HG03108 (cell line): ENCODE measurements around the gene RAB11FIP4.
"Not testable (repeated sequence)": the region's sequence is repeated elsewhere in the genome, so short reads cannot be mapped to it uniquely, and the experiment has no call there.

Source experiments
- ATAC-seq: cut with Tn5 transposase; IDR thresholded peaks from one replicate; pipeline ENCODE4 v1.9.1; 2021; ENCODE audit warnings: moderate library complexity; ENCODE audit not compliant: unreplicated experiment

RAB11FIP4 gene, protein sequence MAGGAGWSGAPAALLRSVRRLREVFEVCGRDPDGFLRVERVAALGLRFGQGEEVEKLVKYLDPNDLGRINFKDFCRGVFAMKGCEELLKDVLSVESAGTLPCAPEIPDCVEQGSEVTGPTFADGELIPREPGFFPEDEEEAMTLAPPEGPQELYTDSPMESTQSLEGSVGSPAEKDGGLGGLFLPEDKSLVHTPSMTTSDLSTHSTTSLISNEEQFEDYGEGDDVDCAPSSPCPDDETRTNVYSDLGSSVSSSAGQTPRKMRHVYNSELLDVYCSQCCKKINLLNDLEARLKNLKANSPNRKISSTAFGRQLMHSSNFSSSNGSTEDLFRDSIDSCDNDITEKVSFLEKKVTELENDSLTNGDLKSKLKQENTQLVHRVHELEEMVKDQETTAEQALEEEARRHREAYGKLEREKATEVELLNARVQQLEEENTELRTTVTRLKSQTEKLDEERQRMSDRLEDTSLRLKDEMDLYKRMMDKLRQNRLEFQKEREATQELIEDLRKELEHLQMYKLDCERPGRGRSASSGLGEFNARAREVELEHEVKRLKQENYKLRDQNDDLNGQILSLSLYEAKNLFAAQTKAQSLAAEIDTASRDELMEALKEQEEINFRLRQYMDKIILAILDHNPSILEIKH

DNA sequence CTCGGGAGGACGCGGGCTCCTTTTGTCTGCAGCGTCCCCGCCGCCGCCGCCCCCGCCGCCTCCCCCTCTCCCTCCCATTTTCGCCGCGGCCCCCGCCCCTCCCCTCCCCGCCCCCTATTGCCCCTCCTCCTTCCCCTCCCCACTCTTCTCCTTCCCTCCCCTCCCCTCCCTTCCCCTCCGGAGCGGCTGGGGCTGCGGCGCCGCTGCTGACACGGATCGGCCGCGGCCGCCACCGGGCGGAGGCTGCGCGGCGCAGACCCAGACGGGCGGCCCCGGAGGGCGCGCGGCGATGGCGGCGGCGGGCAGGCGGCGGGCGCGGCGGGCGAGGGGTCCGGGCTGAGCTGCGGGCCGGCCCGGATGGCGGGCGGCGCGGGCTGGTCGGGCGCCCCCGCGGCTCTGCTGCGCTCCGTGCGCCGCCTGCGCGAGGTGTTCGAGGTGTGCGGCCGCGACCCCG lies at the start of gene RAB11FIP4:
RAB11FIP4 (plus strand) TSS at position 180 of the 454 bp plus-strand sequence; CDS start at position 358, 178 bp downstream.
- no peak for ATAC-seq

DNA sequence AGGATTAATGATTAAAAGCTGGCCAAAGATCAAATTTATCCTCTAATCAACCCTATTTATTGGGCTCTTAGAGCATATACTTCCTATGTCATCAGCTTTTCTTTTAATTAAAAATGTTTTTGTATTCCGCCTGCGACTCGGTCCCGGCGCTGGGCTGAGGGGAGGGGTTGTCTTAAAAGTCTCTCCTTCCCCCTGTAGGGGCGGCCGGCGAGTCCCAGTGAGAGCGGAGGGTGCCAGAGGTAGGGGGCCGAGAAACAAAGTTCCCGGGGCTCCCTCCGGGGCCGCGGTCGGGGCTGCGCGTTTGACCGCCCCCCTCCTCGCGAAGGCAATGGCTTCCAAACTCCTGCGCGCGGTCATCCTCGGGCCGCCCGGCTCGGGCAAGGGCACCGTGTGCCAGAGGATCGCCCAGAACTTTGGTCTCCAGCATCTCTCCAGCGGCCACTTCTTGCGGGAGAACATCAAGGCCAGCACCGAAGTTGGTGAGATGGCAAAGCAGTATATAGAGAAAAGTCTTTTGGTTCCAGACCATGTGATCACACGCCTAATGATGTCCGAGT lies 46.2 kb upstream of the RAB11FIP4 start:
- not testable (repeated sequence) for ATAC-seq

DNA sequence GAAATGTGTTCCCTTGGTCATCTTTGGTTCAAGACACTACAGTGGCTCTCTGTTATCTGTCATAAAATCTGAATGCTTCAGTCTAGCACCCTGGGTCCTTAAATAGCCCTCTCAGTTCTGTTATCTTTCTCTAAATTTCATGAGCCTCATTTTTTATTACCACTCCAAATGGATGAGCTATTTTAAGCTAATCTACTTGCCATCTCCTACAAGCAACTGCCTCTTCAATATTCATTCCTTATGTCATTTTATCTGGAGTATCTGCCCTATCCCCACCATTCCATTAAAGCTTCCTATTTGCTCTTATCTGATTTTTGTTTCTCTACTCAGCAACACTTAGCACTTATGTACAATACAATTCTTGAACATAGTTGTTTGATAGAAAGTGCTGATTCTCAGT lies 42.0 kb upstream of the RAB11FIP4 start:
- ATAC-seq, result no peak

DNA sequence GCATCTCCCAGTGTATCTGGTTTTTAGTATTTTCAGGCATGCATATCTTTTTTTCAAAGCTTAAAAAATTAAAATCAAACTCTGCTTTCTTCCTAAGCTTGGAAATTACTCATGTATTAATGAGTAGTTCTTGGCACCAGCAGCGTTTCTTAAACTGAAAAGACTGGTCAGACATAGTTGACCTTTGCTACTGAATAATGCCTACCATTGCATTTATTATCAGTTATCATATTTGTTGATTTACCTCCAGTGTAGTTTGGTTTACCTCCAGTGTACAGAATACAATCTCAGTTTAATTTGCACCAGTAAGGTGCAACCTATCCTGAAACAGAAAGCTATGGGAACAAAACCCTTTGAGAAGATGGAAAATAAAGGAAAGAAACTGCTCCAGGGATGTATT lies 35.5 kb upstream of the RAB11FIP4 start:
- ATAC-seq, result no peak

DNA sequence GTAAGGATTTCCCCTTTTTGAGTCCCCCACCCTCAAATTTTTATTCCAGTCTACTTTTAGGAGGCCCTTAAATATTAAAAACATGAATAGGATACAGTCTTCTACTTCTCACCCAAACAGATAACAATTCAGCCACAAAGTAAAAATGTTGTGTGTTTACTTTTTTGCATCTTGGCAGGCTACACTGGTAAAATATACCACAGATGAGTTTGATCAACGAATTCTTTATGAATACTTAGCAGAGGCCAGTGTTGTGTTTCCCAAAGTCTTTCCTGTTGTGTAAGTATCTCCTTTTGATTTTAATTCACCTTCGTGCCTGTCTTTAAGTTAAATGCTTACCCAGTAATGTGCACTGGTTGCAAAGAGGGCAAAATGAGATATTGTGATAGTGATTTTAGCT lies 34.4 kb upstream of the RAB11FIP4 start:
- ATAC-seq, result no peak

DNA sequence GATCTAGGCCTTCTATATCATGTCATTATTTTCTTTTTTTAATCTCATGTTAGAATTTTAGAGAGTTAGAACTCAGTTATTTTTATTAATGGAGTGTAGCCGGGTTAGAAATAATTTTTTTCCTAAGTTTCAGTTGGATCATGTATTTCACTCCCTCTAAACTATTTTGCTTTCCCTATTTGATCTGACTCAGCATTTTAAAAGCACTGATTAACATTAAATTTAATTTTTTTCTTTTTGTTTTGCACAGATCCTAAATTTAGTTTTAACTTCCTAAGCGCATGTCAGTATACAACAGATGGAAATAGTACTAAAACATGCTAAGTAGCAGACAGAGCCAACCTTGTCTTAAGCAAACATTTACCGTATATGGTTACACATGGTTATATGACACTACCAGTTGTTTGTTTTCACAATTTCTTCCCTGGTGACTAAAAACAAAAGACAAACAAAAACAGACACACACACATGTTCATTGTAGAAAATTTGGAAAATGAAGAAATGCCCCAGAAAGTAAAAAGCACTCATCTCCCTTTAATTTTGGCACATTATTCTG lies 33.6 kb upstream of the RAB11FIP4 start:
- ATAC-seq, result no peak

DNA sequence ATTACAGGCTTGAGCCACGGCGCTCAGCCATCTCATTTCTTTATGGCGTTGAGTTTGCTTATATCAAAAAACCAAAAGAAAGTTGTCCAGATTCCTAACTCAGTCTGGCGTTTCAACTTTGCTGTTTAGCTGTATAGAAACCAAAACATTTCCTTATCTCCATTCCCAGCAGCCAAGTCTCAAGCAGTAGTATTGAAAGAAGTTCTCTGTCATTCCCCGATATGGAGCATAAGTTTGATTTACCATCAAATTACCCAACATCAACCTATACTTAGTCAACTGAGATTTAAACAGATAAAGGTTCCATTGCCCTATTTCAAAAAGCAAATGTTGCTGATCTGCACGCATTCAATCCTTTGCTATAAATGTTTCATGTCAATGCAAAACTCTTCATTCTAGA lies 27.5 kb upstream of the RAB11FIP4 start:
- no peak for ATAC-seq

DNA sequence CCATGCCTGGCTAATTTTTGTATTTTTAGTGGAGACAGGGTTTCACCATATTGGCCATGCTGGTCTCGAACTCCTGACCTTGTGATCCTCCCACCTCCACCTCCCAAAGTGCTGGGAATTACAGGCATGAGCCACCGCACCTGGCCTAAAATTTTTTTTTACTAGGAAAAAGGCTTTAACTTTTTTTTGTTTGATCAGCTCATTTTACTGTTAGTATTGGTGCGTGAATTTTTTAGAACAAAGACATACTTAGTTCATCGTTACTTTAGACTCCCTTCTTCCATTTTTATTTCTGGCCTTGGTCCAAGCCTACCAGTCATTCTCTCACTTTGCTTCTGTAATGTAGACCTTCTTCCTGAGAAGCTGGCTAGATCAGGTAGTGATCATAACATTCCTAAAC lies 25.4 kb upstream of the RAB11FIP4 start:
- ATAC-seq, result no peak

DNA sequence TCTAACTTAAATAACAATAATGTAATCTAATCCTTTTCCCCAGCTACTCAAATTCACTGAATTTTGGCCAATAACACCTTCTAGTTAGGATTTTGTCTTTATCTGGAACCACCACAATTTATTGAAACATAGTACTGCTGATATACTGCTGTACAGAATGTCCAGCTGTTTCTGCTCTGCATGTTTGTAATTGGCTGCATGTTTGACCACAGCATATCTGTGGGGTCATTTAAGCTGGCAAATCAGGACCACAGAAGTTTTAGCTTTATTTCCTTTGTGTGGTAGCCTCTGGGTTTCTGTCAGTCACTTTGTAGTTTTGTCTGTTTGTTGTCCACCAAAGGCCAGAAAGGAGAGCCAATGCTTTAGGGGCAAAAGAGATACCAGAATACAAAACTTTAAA lies 22.2 kb upstream of the RAB11FIP4 start:
- ATAC-seq, result no peak

DNA sequence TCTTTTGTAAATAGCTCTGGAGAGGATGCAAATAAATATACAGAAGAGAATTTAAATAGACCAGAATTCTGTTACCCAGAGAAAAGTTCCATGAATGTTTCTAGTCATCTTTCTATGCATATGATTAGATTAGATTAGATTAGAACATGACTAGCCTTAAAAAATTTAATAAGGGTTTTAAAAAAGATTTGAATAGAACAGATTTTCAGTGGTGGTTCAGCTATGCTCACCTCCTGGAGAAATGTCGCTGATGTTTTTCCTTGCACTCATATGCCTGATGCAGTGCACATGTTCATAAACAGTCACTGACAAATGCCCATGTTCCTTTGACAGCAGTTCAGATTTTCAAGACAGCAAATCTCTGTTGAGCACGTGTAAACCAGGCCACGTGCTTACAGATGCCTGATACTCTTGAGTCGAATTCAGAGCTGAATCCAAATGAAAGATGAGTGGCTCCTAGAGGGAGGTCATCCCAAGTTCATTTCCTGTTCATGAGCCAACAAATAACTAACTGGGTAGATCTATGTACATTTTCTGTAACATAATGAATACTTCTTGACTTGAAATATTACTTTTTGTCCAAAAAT lies 19.9 kb upstream of the RAB11FIP4 start:
- no peak for ATAC-seq

DNA sequence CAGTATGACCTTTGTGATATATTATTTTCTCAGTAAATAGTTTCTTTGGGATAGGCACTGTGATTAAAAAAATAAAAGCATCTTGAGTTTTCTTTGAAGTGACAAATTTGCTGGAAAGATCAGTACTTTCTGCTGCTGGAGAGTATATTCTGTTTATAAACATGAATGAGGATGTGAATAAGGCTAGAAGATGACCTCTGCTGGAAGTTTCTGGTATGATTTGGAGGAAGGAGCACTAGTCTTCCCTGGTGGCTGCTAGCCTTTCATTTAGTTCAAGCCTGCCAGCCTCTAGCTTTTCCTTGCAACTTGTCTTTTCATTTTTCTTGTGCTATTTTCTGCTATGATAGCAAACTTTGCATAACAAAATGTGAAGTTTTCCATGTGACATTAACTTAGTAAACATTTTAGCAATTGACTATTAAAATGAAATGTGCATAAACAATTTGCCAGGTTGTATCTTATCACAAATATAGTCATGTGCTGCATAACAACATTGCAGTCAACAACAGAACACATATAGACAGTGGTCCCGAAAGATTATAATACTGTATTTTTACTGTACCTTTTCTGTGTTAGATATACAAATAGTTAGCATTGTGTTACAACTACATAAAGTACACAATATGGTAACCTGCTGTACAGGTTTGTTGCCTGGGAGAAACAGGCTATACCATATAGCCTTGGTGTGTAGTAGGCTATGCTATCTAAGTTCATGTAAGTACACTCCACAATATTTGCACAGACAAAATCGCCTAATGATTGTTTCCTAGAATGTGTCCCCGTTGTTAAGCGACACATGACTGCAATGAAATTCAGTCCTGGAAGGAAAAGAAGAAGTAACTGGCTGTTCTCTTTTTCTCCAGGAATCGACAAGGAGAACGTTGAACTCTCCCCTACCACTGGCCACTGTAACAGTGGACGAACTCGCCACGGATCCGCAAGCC lies 18.1 kb upstream of the RAB11FIP4 start:
- no peak for ATAC-seq

DNA sequence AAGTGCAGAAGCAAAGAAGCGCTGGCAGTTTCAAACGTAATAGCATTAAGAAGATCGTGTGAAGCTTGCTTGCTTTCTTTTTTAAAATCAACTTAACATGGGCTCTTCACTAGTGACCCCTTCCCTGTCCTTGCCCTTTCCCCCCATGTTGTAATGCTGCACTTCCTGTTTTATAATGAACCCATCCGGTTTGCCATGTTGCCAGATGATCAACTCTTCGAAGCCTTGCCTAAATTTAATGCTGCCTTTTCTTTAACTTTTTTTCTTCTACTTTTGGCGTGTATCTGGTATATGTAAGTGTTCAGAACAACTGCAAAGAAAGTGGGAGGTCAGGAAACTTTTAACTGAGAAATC lies 17.4 kb upstream of the RAB11FIP4 start:
- no peak for ATAC-seq

DNA sequence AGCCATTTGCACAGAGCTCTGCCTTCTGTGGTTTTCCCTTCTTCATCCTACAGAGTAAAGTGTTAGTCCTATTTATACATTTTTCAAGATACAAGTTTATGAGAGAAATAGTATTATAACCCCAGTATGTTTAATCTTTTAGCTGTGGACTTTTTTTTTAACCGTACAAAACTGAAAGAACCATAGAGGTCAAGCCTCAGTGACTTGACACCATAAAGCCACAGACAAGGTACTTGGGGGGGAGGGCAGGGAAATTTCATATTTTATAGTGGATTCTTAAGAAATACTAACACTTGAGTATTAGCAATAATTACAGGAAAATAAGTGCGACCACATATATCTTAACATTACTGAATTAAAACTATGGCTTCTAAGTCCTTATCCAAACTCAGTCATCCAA lies 17.0 kb upstream of the RAB11FIP4 start:
- ATAC-seq, result no peak

DNA sequence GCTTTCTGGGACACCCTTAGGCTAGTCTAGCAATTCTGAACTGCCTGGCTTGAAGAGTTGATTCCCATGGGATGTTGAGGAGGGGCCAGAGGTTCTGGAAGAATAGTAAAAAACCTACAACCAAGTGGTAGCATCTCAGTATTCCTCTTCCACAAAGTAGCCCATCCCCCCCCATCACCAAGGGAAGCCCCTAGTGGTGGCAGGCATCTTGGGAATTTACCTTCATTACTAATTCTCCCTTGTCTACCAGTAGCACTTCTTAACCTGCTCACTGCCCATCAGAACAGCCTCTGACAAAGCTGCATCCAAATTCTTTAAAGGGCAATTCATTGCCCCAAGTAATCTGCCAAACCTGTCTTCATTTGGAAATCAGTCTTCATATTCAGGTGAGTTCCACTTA lies 12.8 kb upstream of the RAB11FIP4 start:
- ATAC-seq, result no peak

DNA sequence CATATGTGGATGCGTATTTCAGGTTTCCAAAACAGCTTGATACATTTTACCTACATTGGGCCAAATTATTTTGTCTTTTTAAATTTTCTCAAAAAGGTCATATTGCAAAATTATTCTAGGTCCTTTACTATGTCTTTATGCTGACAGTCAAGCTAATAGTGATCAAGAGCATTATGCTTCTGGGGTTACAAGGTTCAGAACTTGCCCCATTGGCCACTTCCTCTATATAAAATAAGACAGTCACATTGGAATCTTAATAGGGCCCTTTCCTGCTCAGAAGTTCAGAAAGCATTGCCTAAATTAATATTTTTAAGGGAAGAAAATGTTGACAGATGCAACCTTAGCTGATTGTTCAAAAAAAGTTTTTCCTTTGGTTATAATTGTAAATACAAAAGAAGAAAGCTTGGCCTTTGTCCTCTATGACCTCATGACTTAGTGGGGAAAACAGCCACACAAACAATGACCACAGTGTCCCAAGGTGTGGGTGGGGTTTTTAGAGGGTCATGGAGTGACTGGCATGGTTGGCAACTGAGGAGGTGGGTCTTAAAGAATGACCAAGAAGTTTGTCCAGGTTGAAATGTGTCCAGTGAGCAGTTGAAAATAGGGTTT lies 11.8 kb upstream of the RAB11FIP4 start:
- no peak for ATAC-seq

DNA sequence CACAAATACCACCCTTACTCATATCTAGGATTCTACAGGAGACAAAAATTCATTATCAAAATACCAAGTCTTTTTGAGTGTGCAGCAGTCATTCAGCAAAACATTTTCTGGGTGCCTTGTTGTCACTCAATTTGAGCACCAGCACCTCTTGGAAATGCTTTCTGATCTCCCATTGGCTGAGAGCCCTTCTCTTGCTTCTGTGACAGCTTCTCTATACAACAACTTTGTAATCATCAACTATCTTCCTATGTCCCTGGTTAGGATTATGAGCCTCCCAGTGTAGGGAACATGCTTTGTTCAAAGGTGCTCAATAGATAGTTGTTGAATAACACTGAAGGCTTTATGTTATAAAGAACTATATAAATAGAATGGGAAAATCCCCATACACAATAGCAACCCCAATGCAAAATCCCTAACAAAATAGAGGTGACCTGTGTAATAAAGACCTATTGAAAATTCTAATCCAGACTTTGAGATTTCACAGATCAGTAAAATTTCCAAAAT lies 10.3 kb upstream of the RAB11FIP4 start:
- no peak for ATAC-seq

DNA sequence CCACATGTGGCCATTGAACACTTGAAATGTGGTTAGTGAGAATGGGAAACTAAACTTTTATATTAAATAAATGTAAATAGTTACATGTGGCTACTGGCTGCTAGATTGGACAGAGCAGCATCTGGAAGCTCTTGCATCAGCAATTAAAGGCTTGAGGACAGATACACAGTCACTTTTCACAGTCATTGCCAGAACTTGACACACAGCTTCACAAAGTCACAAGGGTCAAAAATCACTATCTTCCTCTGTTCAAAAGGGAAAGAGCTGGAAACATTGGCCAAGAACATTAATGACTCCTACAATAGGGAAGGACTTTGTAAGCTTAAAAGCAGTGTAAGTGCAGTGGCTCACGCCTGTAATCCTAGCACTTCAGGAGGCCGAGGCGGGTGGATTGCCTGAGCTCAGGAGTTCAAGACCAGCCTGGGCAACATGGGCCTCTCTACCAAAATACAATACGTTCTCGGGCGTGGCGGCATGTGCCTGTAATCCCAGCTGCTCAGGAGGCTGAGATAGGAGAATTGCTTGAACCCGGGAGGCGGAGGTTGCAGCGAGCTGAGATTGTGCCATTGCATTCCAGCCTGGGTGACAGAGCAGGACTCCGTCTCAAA lies 8.7 kb upstream of the RAB11FIP4 start:
- not testable (repeated sequence) for ATAC-seq

DNA sequence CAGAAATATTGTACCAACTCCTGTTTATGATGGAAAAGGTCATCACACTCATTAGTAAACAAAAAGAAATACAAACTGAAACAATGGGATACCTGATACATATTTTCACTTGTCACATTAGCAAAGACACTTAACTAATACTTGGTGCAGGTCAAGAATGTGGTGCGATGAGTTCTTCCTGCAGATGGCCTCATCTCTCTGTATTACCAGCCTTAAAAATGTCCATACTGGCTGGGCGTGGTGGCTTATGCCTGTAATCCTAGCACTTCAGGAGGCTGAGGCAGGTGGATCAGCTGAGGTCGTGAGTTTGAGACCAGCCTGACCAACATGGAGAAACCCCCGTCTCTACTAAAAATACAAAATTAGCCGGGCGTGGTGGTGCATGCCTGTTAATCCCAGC lies 8.0 kb upstream of the RAB11FIP4 start:
- ATAC-seq, result not testable (repeated sequence)
